GM19395 (cell line): ENCODE results near the gene UBE2L6.

Source experiments
- ATAC-seq: cut with Tn5 transposase; IDR thresholded peaks from one replicate; pipeline ENCODE4 v1.9.1; 2021; ENCODE audit warnings: mild to moderate bottlenecking, moderate library complexity; ENCODE audit not compliant: unreplicated experiment

The UBE2L6 gene

GRCh38 chr11:57501953-57502352, 65.5 kb downstream of the UBE2L6 start:
- ATAC-seq: no peak
